Liver (tissue), 9 donors: ENCODE data around the gene CHDH. TPM values are rescaled to one million over a fixed set of nuclear protein-coding genes. Genes with fewer than 3 reads are reported as not detected.
A peak's percentile ranks its signal among the peaks of the same experiment; 100 is the strongest.

Source experiments
- DNase-seq: peaks from one replicate; pipeline ENCODE4 v3.0.0-alpha.2; 2017; ENCODE audit warnings: low spot score
- H3K27ac ChIP-seq, 2 donors: one replicate each; pipeline ENCODE4 v1.7.0; 2013; ENCODE audit warnings: inconsistent platforms in 2 of 2, low read length in 2 of 2, control low read depth in 1 of 2, low read depth in 1 of 2, mild to moderate bottlenecking in 1 of 2
- H3K27me3 ChIP-seq, 4 donors: one replicate each; pipeline versions ENCODE4 v1.6.1 to v1.7.0; 2013; ENCODE audit warnings: low read length in 3 of 4, inconsistent platforms in 1 of 4, mild to moderate bottlenecking in 1 of 4, moderate library complexity in 1 of 4; ENCODE audit not compliant: control insufficient read depth in 4 of 4, insufficient read depth in 4 of 4
- H3K36me3 ChIP-seq, 4 donors: one replicate each; pipeline versions ENCODE4 v1.6.1 to v1.7.0; 2013; ENCODE audit warnings: low read length in 3 of 4, mild to moderate bottlenecking in 3 of 4, low read depth in 1 of 4, moderate library complexity in 1 of 4; ENCODE audit not compliant: control insufficient read depth in 4 of 4, insufficient read depth in 3 of 4
- H3K4me1 ChIP-seq, 4 donors: one replicate each; pipeline versions ENCODE4 v1.6.1 to v1.7.0; 2013; ENCODE audit warnings: low read length in 3 of 4, mild to moderate bottlenecking in 3 of 4, moderate library complexity in 1 of 4; ENCODE audit not compliant: control insufficient read depth in 4 of 4, insufficient read depth in 4 of 4
- H3K4me3 ChIP-seq, 3 donors: one replicate each; pipeline versions ENCODE4 v1.6.1 to v1.7.0; 2013; ENCODE audit warnings: low read length in 3 of 3, control low read depth in 1 of 3, low read depth in 1 of 3, mild to moderate bottlenecking in 1 of 3
- H3K9ac ChIP-seq, 2 donors: one replicate each; pipeline ENCODE4 v1.7.0; 2013; ENCODE audit warnings: low read length in 2 of 2, mild to moderate bottlenecking in 2 of 2, moderate library complexity in 2 of 2, control low read depth in 1 of 2, low read depth in 1 of 2
- H3K9me3 ChIP-seq, 4 donors: one replicate each; pipeline versions ENCODE4 v1.6.1 to v1.7.0; 2013; ENCODE audit warnings: low read length in 3 of 4; ENCODE audit not compliant: control insufficient read depth in 4 of 4
- ATF3 ChIP-seq: IDR thresholded peaks from 2 replicates; pipeline ENCODE4 v1.6.1; 2016; ENCODE audit warnings: antibody characterized with exemption
- HNF4A ChIP-seq, 2 donors: conservative IDR thresholded peaks; 2 replicates each; pipeline ENCODE4 v1.6.1; 2016; ENCODE audit warnings: antibody characterized with exemption in 2 of 2, mild to moderate bottlenecking in 2 of 2
- HNF4G ChIP-seq: IDR thresholded peaks from 2 replicates; pipeline ENCODE4 v1.6.1; 2016; ENCODE audit warnings: antibody characterized with exemption
- JUND ChIP-seq, 2 donors: IDR thresholded peaks; 2 replicates each; pipeline ENCODE4 v1.6.1; 2016; ENCODE audit warnings: antibody characterized with exemption in 2 of 2
- MAX ChIP-seq: IDR thresholded peaks from 2 replicates; pipeline ENCODE4 v1.6.1; 2016; ENCODE audit warnings: antibody characterized with exemption
- NR2F2 ChIP-seq: IDR thresholded peaks from 2 replicates; pipeline ENCODE4 v1.6.1; 2016; ENCODE audit warnings: antibody characterized with exemption
- RAD21 ChIP-seq, 2 donors: IDR thresholded peaks; 2 replicates each; pipeline ENCODE4 v1.6.1; 2016; ENCODE audit warnings: antibody characterized with exemption in 2 of 2, mild to moderate bottlenecking in 2 of 2
- RXRA ChIP-seq, 2 donors: IDR thresholded peaks; 2 replicates each; pipeline ENCODE4 v1.6.1; 2017 to 2018; ENCODE audit warnings: antibody characterized with exemption in 2 of 2, mild to moderate bottlenecking in 1 of 2
- SP1 ChIP-seq: IDR thresholded peaks from 2 replicates; pipeline ENCODE4 v1.6.1; 2018; ENCODE audit warnings: antibody characterized with exemption, mild to moderate bottlenecking
- YY1 ChIP-seq: IDR thresholded peaks from 2 replicates; pipeline ENCODE4 v1.6.1; 2016; ENCODE audit warnings: antibody characterized with exemption, mild to moderate bottlenecking
- WGBS: extraction: QIAGEN DNeasy Blood & Tissue Kit; methylation state at CpG from one replicate; pipeline ENCODE4 v1.1.7; 2013; 5-methylcytosine and 5-hydroxymethylcytosine counted together
- polyA plus RNA-seq, 2 donors: library from polyadenylated mRNA; stranded (reverse) in 1 of 2; unstranded in 1 of 2; fragments of 200-250 nt in 1 of 2; fragments of >200 nt in 1 of 2; fragmentation: Nextera tagmentation in 1 of 2; extraction: Ambion mirVana in 1 of 2; gene quantifications; one replicate each; pipeline versions ENCODE4 v1.2.1 to v1.2.3, GENCODE V29; 2013 to 2015
- total RNA-seq, 2 donors: library from RNA; depleted of rRNA; stranded (reverse); fragments of >200 nt; gene quantifications; one replicate each; pipeline ENCODE4 v1.2.3, GENCODE V29; 2014
- TF ChIP-seq, protein P1 (sequence below): IDR thresholded peaks from 2 replicates; pipeline ENCODE4 v1.6.1; 2016; ENCODE audit warnings: antibody characterized with exemption, mild to moderate bottlenecking
- donor health status: healthy.
- donor health status: healthy.
- donor health status: healthy.
- donor health status: healthy.
- donor health status: healthy.

The CHDH gene
- total and polyA plus RNA-seq, 4 donors: 9.1 to 34.0 (median 21.2) TPM

GRCh38 chr3:53844262-53845102 lies 1.7 kb downstream of the CHDH start:
- TF ChIP-seq, protein P1, sequence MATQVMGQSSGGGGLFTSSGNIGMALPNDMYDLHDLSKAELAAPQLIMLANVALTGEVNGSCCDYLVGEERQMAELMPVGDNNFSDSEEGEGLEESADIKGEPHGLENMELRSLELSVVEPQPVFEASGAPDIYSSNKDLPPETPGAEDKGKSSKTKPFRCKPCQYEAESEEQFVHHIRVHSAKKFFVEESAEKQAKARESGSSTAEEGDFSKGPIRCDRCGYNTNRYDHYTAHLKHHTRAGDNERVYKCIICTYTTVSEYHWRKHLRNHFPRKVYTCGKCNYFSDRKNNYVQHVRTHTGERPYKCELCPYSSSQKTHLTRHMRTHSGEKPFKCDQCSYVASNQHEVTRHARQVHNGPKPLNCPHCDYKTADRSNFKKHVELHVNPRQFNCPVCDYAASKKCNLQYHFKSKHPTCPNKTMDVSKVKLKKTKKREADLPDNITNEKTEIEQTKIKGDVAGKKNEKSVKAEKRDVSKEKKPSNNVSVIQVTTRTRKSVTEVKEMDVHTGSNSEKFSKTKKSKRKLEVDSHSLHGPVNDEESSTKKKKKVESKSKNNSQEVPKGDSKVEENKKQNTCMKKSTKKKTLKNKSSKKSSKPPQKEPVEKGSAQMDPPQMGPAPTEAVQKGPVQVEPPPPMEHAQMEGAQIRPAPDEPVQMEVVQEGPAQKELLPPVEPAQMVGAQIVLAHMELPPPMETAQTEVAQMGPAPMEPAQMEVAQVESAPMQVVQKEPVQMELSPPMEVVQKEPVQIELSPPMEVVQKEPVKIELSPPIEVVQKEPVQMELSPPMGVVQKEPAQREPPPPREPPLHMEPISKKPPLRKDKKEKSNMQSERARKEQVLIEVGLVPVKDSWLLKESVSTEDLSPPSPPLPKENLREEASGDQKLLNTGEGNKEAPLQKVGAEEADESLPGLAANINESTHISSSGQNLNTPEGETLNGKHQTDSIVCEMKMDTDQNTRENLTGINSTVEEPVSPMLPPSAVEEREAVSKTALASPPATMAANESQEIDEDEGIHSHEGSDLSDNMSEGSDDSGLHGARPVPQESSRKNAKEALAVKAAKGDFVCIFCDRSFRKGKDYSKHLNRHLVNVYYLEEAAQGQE: peak; percentile 55
- TF ChIP-seq HNF4A (conservative IDR thresholded peaks at IDR 0.05): peak in 1 of 2 donors; percentile 68
- TF ChIP-seq RAD21 (IDR thresholded peaks at IDR 0.05): no peak
- TF ChIP-seq SP1: peak; percentile 46
- peak in 1 of 2 donors; percentile 6 for TF ChIP-seq RXRA (IDR thresholded peaks at IDR 0.05)
- TF ChIP-seq ATF3: no peak
- peak; percentile 79 for TF ChIP-seq YY1
- peak overlapping the region; percentile 61 to 90 for H3K9ac ChIP-seq
- peaks cover 0 to 3% (median 0%) of the 10 kb centered on the region in 4 donors for H3K36me3 ChIP-seq
- H3K27ac ChIP-seq: peak overlapping the region; percentile 98 to 99
- no peak for DNase-seq
- no peaks in the 10 kb centered on the region for H3K9me3 ChIP-seq
- no peaks in the 10 kb centered on the region for H3K27me3 ChIP-seq
- WGBS: 37% methylated on average over 9 of the region's 9 CpGs
- H3K4me1 ChIP-seq: peaks cover 2 to 46% (median 18%) of the 10 kb centered on the region in 4 donors
- peak overlapping the region; percentile 49 to 85 (median 58) for H3K4me3 ChIP-seq

GRCh38 chr3:53843195-53844177 lies 2.7 kb downstream of the CHDH start:
- TF ChIP-seq SP1 (peak; percentile 9), JUND (IDR thresholded peaks at IDR 0.05) (peak in 1 of 2 donors; percentile 3), MAX (no peak), HNF4A (conservative IDR thresholded peaks at IDR 0.05) (peak; percentile 6 to 45), NR2F2 (peak; percentile 70), RXRA (IDR thresholded peaks at IDR 0.05) (peak; percentile 45 to 49), HNF4G (peak; percentile 38), ATF3 (peak; percentile 1)
- TF ChIP-seq, protein P1: no peak
- no peaks in the 10 kb centered on the region for H3K9me3 ChIP-seq
- peak overlapping the region; percentile 61 to 86 for H3K9ac ChIP-seq
- peak overlapping the region; percentile 12 to 85 (median 26) for H3K4me3 ChIP-seq
- DNase-seq: peak; percentile 38
- WGBS: 41% methylated on average over 10 of the region's 10 CpGs
- peaks cover 2 to 52% (median 18%) of the 10 kb centered on the region in 4 donors for H3K4me1 ChIP-seq
- no peaks in the 10 kb centered on the region for H3K27me3 ChIP-seq
- peak overlapping the region; percentile 98 to 99 for H3K27ac ChIP-seq
- H3K36me3 ChIP-seq: peaks cover 0 to 13% (median 5%) of the 10 kb centered on the region in 4 donors
